Ascending aorta (tissue), 2 donors: ENCODE measurements around the gene CMYA5. TPM values are rescaled to one million over a fixed set of nuclear protein-coding genes. Genes with fewer than 3 reads are reported as not detected.

Experiments
- DNase-seq, 2 donors: peaks; one replicate each; pipeline ENCODE4 v3.0.0-alpha.2; 2019; ENCODE audit warnings: low spot score in 2 of 2
- H3K27ac ChIP-seq, 2 donors: fragments of 200-600 bp; sonication (generic); one replicate each; pipeline ENCODE4 v1.5.1; 2016 to 2017; ENCODE audit warnings: mild to moderate bottlenecking in 1 of 2
- H3K27me3 ChIP-seq: fragments of 200-600 bp; sonication (generic); one replicate; pipeline ENCODE4 v1.5.1; 2017
- H3K36me3 ChIP-seq, 2 donors: fragments of 200-600 bp; sonication (generic); one replicate each; pipeline ENCODE4 v1.5.1; 2016
- H3K4me1 ChIP-seq, 2 donors: fragments of 200-600 bp; sonication (generic); one replicate each; pipeline ENCODE4 v1.5.1; 2016 to 2017; ENCODE audit warnings: mild to moderate bottlenecking in 1 of 2
- H3K4me3 ChIP-seq, 2 donors: fragments of 200-600 bp; sonication (generic); one replicate each; pipeline ENCODE4 v1.5.1; 2016 to 2017; ENCODE audit warnings: mild to moderate bottlenecking in 1 of 2
- H3K9me3 ChIP-seq, 2 donors: fragments of 200-600 bp; sonication (generic); one replicate each; pipeline ENCODE4 v1.5.1; 2016
- intact Hi-C: fragments of 100-400 bp; cut with DNase I; formaldehyde crosslinking; loops from one replicate; pipeline ENCODE4 v1.15.1; 2023
- total RNA-seq: library from RNA; depleted of rRNA; stranded (reverse); fragments of >200 nt; gene quantifications from one replicate; pipeline ENCODE4 v1.1.0, GENCODE V29; 2016
- TF ChIP-seq, protein P1 (sequence below), 3 experiments: fragments of 200-600 bp in 2 of 3; fragments of 450-650 bp in 1 of 3; sonication (generic) in 2 of 3; IDR thresholded peaks; one replicate each; pipeline ENCODE4 v1.5.1; 2016 to 2019; ENCODE audit warnings: antibody characterized with exemption in 3 of 3, mild to moderate bottlenecking in 1 of 3, moderate library complexity in 1 of 3

The CMYA5 gene
- total RNA-seq, 1 donor from 2014 or later: 1.2 TPM

DNA sequence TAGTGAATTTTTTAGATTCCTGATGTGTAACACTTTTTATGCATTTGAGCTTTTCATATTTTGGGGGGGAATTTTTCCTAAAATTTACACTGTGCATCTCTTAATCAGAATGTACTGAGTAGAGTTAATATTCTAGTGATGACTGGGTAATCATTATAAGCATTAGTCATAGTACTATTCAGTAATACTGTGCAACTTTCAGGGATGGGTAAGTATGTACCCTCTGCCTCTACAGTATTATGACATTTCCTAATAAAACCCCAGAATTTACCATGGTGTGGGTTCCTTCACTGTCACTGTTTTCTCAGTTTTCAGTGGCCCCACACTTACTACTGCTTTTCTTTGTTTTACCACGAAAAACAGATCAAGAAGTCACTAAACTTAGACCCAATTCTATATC is 2.8 kb upstream of the CMYA5 start:
- Histone ChIP-seq H3K4me1 (peaks cover 0 to 2% of the 10 kb centered on the region in 2 donors), H3K4me3 (no peak overlapping the region), H3K9me3 (no peaks in the 10 kb centered on the region), H3K27ac (no peak overlapping the region), H3K36me3 (peaks cover 16 to 24% of the 10 kb centered on the region in 2 donors), H3K27me3 (no peaks in the 10 kb centered on the region)
- no peak for DNase-seq
- TF ChIP-seq, protein P1, sequence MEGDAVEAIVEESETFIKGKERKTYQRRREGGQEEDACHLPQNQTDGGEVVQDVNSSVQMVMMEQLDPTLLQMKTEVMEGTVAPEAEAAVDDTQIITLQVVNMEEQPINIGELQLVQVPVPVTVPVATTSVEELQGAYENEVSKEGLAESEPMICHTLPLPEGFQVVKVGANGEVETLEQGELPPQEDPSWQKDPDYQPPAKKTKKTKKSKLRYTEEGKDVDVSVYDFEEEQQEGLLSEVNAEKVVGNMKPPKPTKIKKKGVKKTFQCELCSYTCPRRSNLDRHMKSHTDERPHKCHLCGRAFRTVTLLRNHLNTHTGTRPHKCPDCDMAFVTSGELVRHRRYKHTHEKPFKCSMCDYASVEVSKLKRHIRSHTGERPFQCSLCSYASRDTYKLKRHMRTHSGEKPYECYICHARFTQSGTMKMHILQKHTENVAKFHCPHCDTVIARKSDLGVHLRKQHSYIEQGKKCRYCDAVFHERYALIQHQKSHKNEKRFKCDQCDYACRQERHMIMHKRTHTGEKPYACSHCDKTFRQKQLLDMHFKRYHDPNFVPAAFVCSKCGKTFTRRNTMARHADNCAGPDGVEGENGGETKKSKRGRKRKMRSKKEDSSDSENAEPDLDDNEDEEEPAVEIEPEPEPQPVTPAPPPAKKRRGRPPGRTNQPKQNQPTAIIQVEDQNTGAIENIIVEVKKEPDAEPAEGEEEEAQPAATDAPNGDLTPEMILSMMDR (IDR thresholded peaks at IDR 0.05): no peak
- intact Hi-C loops: no loop called here

DNA sequence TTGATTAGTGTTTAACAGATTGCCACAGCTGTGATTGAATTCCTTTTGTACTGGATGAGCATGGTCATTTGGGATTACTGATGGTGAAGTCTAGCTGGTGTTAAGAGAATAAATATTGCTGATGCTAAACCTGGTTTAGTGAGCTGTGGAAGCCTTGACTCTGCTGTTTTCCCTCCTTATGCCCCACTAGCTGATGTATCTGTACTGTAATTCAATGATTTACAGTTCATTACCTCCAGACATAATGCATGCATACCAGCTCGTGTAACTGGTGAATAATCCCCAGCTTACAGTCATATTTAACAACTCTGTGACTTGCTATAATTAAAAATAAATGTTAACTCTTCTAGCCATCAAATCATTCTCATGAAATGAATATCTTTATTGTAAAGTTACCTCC is 1.7 kb upstream of the CMYA5 start:
- intact Hi-C loops: no loop called here

DNA sequence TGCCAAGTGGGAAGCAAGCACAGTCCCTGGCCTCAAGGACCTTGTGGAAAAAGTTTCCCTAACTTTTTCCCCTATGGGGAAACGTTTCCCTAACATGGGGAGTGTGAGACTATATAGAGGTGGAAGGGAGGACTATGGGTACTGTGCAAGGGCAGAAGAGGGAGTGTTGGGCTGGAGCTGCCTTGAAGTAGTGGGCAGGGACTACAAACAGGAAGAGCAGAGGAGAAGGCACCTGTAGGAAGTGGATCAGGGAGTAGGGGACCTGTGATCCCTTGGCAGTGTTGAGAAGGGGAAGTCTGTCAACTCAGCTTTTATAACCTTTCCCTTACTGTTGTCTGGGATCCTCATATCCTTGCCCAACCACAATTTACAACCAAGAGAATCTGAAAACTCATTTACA is 1.4 kb downstream of the CMYA5 start:
- TF ChIP-seq, protein P1 (IDR thresholded peaks at IDR 0.05): no peak
- no peak overlapping the region for H3K4me3 ChIP-seq

More for the DNA sequence above, 1.7 kb upstream of the CMYA5 start:
- H3K36me3 ChIP-seq: peaks cover 11 to 14% of the 10 kb centered on the region in 2 donors
- no peaks in the 10 kb centered on the region for H3K27me3 ChIP-seq
- H3K4me3 ChIP-seq: no peak overlapping the region
- TF ChIP-seq, protein P1 (IDR thresholded peaks at IDR 0.05): no peak
- DNase-seq: no peak
- H3K4me1 ChIP-seq: peaks cover 0 to 2% of the 10 kb centered on the region in 2 donors
- H3K9me3 ChIP-seq: no peaks in the 10 kb centered on the region
- no peak overlapping the region for H3K27ac ChIP-seq

DNA sequence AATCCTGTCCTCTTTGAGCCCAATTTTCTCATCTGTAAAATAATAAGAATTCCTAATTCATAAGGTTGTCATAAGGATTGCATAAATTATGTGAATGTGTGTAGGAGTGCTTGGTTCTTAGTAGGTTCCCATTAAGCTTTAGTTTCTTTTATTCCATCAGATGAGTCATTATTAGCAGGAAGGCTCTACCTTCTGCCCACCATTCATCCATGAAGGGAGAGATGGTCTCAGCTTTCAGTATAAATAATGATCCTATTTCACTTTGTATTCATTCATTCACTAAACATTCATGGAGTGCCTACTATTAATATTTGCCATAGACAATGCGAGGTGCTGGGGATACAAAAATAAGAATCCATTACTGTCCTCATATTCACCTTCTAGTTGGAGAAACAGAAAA is 3.0 kb downstream of the CMYA5 start:
- no peaks in the 10 kb centered on the region for H3K36me3 ChIP-seq
- no peak for DNase-seq
- no peaks in the 10 kb centered on the region for H3K9me3 ChIP-seq
- TF ChIP-seq, protein P1 (IDR thresholded peaks at IDR 0.05): no peak
- no peaks in the 10 kb centered on the region for H3K27me3 ChIP-seq
- intact Hi-C loops: no loop called here
- H3K27ac ChIP-seq: no peak overlapping the region
- H3K4me1 ChIP-seq: peaks cover 0 to 2% of the 10 kb centered on the region in 2 donors
- H3K4me3 ChIP-seq: no peak overlapping the region

More for the DNA sequence above, 1.4 kb downstream of the CMYA5 start:
- Histone ChIP-seq H3K27me3 (no peaks in the 10 kb centered on the region), H3K9me3 (no peaks in the 10 kb centered on the region), H3K4me1 (peaks cover 0 to 2% of the 10 kb centered on the region in 2 donors), H3K36me3 (no peaks in the 10 kb centered on the region), H3K27ac (no peak overlapping the region)
- DNase-seq: no peak
- intact Hi-C loops: no loop called here

DNA sequence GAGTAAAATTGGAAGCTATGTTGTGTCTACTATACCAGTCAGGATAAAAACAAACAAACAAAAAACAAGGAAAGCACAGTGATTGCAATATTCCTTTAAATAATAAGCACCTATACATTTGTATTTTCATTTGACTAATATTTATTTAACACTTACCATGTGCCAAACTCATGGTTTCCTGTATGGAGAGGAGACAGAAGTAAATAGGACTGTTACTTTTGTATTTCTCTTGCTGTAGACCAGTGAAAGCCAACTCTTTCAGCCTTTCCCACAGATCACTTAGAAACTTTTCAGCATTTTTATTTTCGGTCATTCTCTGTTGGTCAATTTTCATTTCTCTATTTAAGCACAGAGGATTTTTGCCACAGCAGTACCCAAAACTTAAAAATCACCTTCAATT is 4.5 kb downstream of the CMYA5 start:
- Histone ChIP-seq H3K4me3 (no peak overlapping the region), H3K27me3 (no peaks in the 10 kb centered on the region), H3K36me3 (no peaks in the 10 kb centered on the region), H3K4me1 (peaks cover 0 to under 1% of the 10 kb centered on the region in 2 donors), H3K27ac (no peak overlapping the region), H3K9me3 (no peaks in the 10 kb centered on the region)
- intact Hi-C loops: no loop called here
- TF ChIP-seq, protein P1 (IDR thresholded peaks at IDR 0.05): no peak
- DNase-seq: no peak

DNA sequence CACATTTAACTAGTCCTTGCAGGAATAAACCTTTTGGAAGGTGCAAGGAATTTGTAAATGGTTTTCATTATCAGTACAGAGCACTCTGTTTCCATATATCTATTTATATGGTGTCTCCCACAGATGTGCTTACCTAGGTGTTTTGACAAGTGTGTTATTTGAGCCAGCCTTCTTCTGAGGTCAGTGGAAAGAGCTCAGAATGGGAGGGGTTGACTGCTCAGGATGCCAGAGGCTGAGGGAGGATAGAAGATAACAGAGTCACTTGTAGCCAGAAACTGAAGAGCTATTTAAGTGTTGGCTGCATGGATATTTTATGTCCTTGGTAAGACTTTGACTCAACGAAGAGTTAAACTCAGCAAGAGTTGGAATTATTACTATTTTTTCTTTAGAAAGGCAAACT is 5.0 kb downstream of the CMYA5 start:
- no peaks in the 10 kb centered on the region for H3K36me3 ChIP-seq
- H3K27me3 ChIP-seq: no peaks in the 10 kb centered on the region
- intact Hi-C loops: no loop called here
- TF ChIP-seq, protein P1 (IDR thresholded peaks at IDR 0.05): no peak
- no peak for DNase-seq
- H3K9me3 ChIP-seq: no peaks in the 10 kb centered on the region
- no peak overlapping the region for H3K4me3 ChIP-seq
- H3K27ac ChIP-seq: no peak overlapping the region
- H3K4me1 ChIP-seq: no peaks in the 10 kb centered on the region
